T1000 (cell line): ENCODE data around the gene DONSON.

Experiments used
- DNase-seq: peaks from one replicate; lab custom pipeline; 2025; ENCODE audit warnings: mixed read lengths; lab: John Stamatoyannopoulos, UW

Gene DONSON

GRCh38 chr21:33561373-33561772 is 27.1 kb downstream of the DONSON start:
- no peak for DNase-seq

DNA sequence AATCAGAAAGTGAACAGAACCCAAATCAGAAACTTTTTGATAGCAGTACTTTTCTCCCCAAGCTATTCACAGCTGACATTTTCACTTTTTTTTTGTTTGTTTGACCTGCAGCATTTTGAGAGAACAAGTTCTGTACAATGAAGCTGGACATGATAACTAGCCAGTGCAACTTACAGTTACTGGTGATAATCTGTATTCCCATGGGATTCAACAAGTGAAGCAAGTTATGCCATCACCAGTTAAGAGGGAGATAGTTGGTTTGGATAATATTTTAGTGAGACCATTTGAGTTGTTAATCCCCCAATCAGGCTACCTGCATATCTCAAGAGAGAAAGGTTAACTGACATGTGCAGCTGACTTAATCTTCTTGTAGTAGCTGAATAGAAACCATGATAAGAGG is 27.5 kb downstream of the DONSON start:
- no peak for DNase-seq

- DNase-seq, result no peak
Measured at GRCh38 chr21:33559813-33560212, 28.7 kb downstream of the DONSON start.

- DNase-seq, result no peak
Measured at GRCh38 chr21:33558777-33559421, 29.6 kb downstream of the DONSON start.

- DNase-seq, result no peak
Measured at GRCh38 chr21:33557447-33557846, 31.0 kb downstream of the DONSON start.

- DNase-seq, result no peak
Measured at GRCh38 chr21:33554982-33555344, 33.5 kb downstream of the DONSON start.

- DNase-seq, result no peak
Measured at GRCh38 chr21:33554236-33554981, 34.1 kb downstream of the DONSON start.

GRCh38 chr21:33552999-33553598 is 35.4 kb downstream of the DONSON start:
- DNase-seq, result no peak

- no peak for DNase-seq
Measured at GRCh38 chr21:33552093-33552998, 36.1 kb downstream of the DONSON start.

- no peak for DNase-seq
Measured at GRCh38 chr21:33551664-33552063, 36.8 kb downstream of the DONSON start.

- DNase-seq, result no peak
Measured at GRCh38 chr21:33550772-33551660, 37.5 kb downstream of the DONSON start.

DNA sequence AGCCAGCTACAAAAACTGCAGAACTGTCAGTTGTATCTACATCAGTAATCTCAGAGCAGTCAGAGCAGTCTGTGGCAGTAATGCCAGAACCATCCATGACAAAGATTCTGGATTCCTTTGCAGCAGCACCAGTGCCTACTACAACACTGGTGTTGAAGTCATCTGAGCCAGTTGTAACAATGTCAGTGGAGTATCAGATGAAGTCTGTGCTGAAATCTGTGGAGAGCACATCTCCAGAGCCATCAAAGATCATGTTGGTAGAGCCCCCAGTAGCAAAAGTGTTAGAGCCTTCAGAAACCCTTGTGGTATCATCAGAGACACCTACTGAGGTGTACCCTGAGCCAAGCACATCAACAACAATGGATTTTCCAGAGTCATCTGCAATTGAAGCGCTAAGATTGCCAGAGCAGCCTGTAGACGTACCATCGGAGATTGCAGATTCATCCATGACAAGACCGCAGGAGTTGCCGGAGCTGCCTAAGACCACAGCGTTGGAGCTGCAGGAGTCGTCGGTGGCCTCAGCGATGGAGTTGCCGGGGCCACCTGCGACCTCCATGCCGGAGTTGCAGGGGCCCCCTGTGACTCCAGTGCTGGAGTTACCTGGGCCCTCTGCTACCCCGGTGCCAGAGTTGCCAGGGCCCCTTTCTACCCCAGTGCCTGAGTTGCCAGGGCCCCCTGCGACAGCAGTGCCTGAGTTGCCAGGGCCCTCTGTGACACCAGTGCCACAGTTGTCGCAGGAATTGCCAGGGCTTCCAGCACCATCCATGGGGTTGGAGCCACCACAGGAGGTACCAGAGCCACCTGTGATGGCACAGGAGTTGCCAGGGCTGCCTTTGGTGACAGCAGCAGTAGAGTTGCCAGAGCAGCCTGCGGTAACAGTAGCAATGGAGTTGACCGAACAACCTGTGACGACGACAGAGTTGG is 38.4 kb downstream of the DONSON start:
- DNase-seq, result no peak

DNA sequence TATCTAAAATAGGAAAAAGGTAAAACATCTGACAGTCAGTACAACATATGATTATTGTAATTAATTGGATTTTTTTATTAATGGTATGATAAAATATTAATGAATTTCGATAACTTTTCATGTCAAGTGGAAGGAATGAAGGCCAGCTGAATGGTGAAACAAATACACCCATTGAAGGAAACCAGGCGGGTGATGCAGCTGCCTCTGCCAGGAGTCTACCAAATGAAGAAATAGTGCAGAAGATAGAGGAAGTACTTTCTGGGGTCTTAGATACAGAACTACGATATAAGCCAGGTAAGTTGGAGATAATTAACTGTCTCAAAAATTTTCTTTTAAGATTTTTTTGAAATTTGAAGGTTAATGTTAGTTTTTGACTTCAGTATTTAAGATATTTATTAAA is 42.4 kb downstream of the DONSON start:
- DNase-seq, result no peak

DNA sequence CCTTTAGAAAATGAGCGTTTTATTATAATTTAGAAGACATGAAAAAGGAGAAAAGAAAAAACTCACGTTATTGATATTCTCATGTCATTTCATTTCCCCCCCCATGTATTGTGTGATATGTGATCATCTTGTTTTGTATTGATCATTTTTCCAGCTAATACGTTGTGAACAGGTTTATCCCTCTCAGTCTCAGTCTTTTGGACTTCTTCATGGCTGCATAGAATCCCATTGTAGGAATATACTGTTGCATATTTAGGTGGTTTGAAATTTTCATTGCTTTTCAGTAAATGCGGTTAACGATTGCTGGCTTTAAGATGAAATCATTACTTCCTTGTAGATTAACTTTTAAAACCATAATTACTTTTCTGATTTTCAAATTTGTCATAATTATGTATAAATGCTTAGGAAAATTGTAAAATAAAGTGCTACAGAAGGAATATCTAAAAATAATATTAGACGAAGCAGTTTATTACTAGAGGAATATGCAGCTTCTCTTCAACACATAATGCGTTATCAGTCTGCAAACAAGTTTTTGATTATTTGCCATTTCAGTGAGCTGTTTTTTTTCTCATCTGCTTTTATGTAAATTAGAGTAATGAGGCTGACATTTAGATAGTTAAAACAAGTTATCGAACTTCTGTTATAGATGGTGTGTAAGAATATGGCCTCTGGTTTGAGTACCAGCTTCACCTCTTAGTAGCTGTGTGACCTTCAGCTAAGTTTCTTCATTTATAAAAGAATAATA is 43.9 kb downstream of the DONSON start:
- DNase-seq, result no peak

GRCh38 chr21:33543505-33544129 is 44.9 kb downstream of the DONSON start:
- no peak for DNase-seq

GRCh38 chr21:33542640-33543504 is 45.6 kb downstream of the DONSON start, which contains the start of gene SON:
TSS of gene SON (plus strand) at chr21:33543038. CDS start at chr21:33543093, 55 bp downstream.
- DNase-seq, result peak; percentile 98

- peak; percentile 69 for DNase-seq
Measured at GRCh38 chr21:33541756-33542639, 46.5 kb downstream of the DONSON start, which contains the start of gene GART. TSS of gene GART (minus strand) at chr21:33542117. CDS start at chr21:33539315, 2,802 bp downstream.
